Lower leg skin (tissue), 3 donors: ENCODE results near the gene CTNNB1.

Source experiments
- POLR2A ChIP-seq, 2 donors: fragments of 450-650 bp; IDR thresholded peaks; one replicate each; pipeline ENCODE4 v1.6.1; 2016 to 2017; ENCODE audit warnings: antibody characterized with exemption in 2 of 2, mild to moderate bottlenecking in 1 of 2, moderate library complexity in 1 of 2
- TF ChIP-seq, protein P1 (sequence below), 3 donors: fragments of 450-650 bp; IDR thresholded peaks; one replicate each; pipeline ENCODE4 v1.5.1; 2016; ENCODE audit warnings: antibody characterized with exemption in 3 of 3, mild to moderate bottlenecking in 3 of 3, moderate library complexity in 2 of 3

DNA sequence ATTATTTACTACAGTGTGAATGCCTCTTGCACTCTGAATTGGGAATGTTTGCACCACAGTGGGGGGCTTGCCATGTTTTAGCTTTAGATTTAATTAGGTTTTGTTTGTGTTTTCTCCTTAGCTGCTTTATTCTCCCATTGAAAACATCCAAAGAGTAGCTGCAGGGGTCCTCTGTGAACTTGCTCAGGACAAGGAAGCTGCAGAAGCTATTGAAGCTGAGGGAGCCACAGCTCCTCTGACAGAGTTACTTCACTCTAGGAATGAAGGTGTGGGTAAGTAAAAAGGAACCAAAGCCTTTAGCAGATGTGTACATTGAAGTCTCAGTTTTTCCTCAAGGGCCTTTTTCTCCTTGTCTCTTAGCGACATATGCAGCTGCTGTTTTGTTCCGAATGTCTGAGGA is 36.9 kb downstream of the CTNNB1 start:
- TF ChIP-seq, protein P1, sequence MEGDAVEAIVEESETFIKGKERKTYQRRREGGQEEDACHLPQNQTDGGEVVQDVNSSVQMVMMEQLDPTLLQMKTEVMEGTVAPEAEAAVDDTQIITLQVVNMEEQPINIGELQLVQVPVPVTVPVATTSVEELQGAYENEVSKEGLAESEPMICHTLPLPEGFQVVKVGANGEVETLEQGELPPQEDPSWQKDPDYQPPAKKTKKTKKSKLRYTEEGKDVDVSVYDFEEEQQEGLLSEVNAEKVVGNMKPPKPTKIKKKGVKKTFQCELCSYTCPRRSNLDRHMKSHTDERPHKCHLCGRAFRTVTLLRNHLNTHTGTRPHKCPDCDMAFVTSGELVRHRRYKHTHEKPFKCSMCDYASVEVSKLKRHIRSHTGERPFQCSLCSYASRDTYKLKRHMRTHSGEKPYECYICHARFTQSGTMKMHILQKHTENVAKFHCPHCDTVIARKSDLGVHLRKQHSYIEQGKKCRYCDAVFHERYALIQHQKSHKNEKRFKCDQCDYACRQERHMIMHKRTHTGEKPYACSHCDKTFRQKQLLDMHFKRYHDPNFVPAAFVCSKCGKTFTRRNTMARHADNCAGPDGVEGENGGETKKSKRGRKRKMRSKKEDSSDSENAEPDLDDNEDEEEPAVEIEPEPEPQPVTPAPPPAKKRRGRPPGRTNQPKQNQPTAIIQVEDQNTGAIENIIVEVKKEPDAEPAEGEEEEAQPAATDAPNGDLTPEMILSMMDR (IDR thresholded peaks at IDR 0.05): no peak
- no peak for TF ChIP-seq POLR2A (IDR thresholded peaks at IDR 0.05)
